Measurements from ENCODE around the gene SLC16A13.
"Not testable (repeated sequence)": the region's sequence is repeated elsewhere in the genome, so short reads cannot be mapped to it uniquely, and the experiment has no call there.

GRCh38 chr17:7046725-7047397 is 11.0 kb downstream of the SLC16A13 start:
- TF ChIP-seq FOXA1 (IDR thresholded peaks at IDR 0.05); FOXM1 (IDR thresholded peaks at IDR 0.05; ENCODE audit: borderline replicate concordance); LEF1 (IDR thresholded peaks at IDR 0.05; ENCODE audit: borderline replicate concordance); BHLHE40 (IDR thresholded peaks at IDR 0.05; ENCODE audit: borderline replicate concordance); SP1 (IDR thresholded peaks at IDR 0.05); CTBP1 (IDR thresholded peaks at IDR 0.05; ENCODE audit: borderline replicate concordance); HDGF (IDR thresholded peaks at IDR 0.05; ENCODE audit: borderline replicate concordance); FOXK2 (IDR thresholded peaks at IDR 0.05); ZNF384 (IDR thresholded peaks at IDR 0.05): not testable (repeated sequence)
